Activated T-cell treated with anti-CD3 and anti-CD28 coated beads, Interleukin-2, amount 50 U/mL, for 1 hour (primary cell): ENCODE data around the gene CEP135.
"Not testable (repeated sequence)": the region's sequence is repeated elsewhere in the genome, so short reads cannot be mapped to it uniquely, and the experiment has no call there.

Experiments used
- DNase-seq: peaks from one replicate; pipeline ENCODE4 v3.0.0-alpha.2; 2020

The CEP135 gene, protein sequence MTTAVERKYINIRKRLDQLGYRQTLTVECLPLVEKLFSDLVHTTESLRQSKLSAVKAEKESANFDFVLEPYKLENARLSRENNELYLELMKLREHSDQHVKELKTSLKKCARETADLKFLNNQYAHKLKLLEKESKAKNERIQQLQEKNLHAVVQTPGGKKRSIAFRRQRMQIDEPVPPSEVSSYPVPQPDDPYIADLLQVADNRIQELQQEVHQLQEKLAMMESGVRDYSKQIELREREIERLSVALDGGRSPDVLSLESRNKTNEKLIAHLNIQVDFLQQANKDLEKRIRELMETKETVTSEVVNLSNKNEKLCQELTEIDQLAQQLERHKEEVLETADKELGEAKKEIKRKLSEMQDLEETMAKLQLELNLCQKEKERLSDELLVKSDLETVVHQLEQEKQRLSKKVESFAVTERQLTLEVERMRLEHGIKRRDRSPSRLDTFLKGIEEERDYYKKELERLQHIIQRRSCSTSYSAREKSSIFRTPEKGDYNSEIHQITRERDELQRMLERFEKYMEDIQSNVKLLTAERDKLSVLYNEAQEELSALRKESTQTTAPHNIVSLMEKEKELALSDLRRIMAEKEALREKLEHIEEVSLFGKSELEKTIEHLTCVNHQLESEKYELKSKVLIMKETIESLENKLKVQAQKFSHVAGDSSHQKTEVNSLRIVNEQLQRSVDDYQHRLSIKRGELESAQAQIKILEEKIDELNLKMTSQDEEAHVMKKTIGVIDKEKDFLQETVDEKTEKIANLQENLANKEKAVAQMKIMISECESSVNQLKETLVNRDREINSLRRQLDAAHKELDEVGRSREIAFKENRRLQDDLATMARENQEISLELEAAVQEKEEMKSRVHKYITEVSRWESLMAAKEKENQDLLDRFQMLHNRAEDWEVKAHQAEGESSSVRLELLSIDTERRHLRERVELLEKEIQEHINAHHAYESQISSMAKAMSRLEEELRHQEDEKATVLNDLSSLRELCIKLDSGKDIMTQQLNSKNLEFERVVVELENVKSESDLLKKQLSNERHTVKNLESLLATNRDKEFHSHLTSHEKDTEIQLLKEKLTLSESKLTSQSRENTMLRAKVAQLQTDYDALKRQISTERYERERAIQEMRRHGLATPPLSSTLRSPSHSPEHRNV

DNA sequence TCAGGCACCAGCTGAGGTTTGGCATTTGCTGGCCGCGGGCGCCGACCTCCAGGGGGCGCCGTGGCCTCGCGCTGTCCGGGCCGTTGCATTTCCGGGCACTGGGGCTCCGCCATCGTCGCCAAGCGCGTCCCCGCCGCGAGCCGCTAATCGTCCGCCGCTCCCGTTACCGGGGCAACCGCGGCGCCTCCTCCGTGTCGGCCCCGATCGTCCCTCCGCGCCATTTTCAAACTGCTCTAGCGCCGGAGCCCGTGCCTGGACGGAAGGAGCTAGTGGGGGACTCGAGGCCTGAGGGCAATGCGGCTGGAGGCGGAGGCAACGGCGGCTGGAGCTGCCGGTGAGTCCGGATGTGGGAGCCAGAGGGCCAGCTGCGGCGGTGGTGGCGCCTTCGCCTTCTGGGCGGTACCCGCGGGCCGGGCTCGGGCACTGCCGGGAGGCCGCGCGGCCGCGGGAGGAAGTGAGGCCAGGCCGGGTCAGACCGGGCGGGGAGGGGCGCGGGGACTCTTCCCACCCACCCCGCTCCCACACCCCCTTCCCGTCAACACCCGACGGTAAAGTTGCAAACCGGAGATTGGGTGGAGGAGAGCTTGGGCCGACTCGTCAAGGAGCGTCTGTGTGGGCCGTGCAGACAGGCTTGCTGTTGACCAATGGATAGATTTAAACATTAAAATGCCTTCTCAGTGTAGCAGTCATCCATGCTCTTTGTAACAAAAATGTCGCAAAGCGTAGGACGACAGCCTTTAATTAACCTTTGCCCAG, at the start of gene CEP135:
TSS of gene CEP135 (plus strand) at position 220 of the 756 bp plus-strand sequence. CDS start 3,186 bp downstream, outside the sequence.
- DNase-seq = peak; percentile 92

DNA sequence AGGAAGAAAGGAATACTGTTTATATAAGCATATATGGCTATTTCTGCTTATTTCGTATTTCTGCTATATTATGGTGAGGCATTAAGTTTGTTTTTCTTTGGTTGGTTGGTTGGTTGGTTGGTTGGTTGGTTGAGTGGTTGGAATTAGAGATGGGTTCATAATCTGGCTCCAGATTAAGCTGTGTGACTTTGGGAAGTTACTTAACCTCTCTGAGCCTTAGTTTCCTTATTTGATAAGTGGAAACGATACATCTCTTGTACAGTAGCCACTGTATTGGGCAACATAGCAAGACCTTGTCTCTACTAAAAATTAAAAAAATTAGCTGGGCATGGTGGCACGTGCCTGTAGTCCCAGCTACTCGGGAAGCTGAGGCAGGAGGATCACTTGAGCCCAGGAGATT, 46.1 kb upstream of the CEP135 start:
- no peak for DNase-seq

DNA sequence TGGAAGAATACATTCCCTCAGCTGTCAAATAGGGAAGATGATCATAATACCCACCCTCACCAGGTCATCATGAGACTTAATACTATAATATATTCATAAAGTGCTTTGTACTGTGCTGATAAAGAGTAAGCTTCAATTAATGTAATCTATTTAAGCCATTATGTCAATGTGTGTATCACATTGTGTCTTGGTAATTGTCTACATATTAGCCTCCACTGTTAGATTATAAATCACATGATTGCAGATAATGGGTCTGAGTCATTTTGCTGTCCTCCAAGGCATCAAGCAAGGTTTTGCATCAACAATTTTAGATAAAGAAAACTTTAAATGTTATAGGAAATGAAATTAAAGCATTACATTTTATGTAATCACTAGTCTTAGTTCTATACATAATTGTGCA, 45.2 kb upstream of the CEP135 start:
- no peak for DNase-seq

DNA sequence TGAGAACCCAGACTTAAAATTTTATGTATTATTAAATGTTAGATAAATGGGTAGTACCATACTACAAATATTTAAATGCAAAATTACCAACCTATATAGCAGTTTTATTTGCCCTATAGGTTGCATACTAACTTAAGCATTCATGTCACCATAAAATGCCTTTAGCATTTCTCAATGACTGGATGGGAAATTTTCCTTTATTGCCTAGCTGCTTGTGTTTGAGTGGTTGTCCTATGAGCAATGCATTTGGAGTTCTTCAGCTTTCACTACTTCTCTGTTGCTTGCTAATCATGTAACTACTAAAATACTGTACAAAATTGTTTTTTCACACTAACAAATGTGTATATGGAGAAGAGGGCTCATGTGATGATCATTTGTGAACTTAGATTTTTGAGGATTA, 44.2 kb upstream of the CEP135 start:
- no peak for DNase-seq

DNA sequence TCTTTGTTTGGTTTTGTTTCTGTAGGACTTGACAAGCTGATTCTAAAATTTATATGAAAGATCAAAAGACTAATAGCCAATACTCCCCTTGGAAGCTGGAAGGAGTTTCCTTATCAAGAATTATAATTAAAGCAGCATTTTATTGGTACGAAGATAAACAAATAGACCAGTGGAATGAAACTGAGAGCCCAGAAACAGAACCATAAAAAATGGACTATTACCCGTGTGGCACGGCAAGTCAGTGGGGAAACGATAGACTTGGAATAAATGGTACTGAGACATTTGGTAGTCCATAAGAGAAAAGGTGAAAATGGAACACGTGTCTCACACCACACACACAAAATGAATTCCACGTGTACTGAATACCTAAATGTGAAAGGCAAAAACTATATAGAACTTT, 42.4 kb upstream of the CEP135 start:
- no peak for DNase-seq

DNA sequence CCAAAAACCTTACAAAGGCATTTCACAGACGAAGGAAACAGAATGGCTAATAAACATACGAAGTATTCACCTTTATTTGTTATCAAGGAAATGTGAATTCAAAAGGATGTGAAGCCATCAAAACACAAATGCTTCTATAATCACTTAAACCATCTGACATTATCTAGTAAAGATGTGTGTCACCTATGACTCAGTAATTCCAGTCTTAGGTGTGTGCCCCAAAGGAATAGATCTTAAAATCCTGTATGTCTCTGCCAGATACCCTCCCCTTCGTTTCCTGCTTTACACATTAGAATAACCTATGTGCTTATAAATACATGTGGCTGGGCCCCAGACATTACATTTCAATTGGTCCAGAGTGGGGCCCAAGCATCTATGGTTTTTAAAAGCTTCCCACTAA, 41.8 kb upstream of the CEP135 start:
- DNase-seq = no peak

DNA sequence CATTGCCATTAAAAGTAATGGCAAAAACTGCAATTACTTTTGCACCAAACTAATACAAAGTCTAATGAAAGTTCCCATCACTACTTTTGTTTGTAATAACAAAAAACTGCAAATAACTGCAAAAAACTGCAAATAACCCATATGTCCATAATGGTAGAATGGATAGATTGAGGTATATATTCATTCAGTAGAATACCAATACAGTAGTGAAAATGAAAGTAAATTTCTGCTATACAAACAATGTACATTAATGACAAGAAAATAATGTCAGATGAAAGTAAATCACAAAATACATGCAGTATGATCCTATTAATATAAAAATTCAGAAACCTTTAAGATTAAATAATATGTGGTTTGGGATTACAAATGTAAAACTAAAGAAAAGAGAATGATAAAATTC, 41.3 kb upstream of the CEP135 start:
- no peak for DNase-seq

DNA sequence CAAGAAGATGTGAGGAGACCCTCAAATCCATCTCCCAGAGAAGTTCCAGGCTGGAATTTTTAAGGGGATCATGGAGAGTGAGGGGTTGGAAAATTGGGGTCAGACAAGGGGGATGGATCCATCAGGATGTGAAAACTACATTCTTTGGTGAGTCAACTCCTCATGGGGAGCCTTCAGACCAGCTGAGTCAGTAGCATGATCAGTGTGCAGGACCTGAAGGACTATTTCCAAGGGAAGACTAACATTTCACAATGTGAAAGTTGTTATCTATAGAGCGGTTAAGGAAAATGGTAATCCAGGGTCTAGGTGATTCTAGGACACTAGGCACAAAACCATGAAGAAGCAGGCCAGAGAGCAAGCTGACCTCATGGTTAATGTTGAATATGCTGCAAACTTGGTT, 38.6 kb upstream of the CEP135 start:
- no peak for DNase-seq

DNA sequence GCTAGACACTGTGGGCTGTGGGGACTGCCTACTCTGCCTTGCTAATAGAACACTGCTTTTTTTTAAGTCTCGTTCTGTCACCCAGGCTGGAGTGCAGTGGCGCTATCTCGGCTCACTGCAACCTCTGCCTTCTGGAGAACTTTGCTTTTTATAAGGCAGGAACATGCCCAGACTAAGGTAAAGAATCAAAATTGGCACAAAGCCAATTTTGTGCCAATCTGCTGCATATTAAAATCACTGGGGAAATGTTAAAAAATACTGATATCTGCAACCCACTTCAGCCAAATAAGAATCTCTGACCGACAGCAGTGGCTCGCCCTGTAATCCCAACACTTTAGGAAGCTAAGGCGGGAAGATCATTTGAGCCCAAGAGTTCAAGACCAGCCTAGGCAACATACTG, 36.5 kb upstream of the CEP135 start:
- DNase-seq = no peak

DNA sequence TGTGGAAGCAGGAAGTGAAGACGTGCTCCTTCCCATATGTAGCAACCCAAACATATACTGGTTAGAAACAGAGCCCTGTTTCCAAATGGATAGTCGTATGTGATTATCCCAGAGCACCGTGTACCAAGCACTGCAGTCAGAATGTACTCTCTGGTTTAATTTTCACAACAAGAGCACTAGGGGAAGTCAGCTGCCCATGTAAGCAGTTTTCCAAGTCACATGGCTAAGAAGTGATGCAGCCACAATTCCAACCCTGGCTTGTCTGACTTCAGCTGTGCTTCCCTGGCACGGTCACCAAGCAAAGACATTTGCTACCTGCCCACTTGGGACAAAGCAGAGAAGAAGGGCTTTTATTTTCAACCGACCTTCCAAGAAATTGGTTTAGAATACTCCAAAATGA, 28.2 kb upstream of the CEP135 start:
- no peak for DNase-seq

DNA sequence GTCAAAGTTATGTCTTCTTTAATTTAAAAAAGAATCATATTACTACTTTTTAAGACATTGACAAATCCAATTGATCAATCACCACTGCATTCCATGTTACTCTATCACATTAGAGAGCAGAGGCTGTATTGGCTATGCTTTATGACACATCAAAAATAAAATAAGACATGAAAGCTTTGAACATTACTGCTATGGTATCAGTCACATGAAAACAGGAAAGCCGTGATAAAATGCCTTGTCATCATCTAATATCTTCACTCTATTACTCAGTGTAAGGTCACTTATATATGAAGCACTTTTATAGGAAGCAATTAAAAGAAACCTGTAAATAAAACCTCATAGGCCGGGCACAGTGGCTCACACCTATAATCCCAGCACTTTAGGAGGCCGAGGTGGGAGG, 27.7 kb upstream of the CEP135 start:
- DNase-seq = no peak

DNA sequence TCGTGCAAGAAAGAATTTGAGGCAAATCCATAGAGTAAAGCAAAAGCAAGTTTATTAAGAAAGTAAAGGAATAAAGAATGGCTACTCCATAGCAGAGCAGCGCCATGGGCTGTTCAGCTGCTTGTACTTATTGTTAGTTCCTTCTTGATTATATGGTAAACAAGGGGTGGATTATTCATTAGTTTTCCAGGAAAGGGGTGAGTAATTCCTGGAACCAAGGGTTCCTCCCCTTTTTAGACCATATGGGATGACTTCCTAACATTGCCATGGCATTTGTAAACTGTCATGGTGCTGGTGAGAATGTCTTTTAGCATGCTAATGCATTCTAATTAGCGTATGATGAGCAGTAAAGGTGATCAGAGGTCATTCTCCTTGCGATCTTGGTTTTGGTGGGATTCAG, 23.5 kb upstream of the CEP135 start:
- no peak for DNase-seq

DNA sequence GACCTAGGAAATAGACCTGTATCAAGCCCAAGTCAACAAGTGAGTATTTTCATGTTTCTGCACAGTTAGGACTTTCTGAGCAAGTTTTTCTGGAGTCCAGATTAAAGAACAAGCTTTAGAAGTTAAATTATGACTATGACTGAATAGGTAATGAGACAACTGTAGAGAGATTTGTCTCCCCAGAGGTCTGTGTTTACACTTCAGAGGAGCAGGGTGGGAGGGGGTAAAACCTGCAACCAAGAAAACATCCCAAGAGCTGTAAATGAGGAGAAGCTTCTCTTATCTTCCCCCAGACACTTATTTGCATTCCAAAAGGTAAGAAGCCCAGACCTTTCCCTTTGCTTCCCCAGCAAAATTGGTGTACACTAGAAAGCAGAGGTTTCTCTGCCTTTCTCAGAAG, 22.1 kb upstream of the CEP135 start:
- DNase-seq = no peak

DNA sequence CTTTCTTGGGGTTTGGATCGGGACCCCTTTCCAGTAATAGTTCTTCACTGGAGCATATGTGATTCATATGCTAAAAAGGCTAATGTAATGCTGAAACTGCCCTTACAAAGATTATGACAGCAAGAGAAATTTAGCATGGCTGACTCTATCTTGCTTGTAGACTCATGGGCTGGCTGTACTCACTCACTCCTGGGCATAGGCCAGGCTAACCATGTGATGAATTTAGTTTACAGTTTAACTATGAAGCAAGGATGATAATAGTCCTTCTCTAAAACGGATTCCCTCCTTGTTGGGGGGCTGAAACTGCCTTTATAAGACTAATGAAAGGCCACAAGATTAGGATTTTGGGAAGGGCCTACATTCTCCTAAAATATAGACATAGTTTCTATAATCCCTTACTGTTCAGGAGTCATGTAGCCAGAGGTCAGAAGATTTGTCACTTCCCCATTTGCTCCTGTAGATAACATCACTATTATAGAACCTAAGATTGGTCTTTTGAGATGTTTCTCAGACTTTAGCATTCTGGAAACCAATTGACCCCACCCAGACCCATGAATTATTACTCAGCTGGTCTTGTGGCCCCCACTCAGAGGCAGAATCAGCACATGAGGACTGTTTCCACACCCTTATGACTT, 20.8 kb upstream of the CEP135 start:
- DNase-seq = no peak

DNA sequence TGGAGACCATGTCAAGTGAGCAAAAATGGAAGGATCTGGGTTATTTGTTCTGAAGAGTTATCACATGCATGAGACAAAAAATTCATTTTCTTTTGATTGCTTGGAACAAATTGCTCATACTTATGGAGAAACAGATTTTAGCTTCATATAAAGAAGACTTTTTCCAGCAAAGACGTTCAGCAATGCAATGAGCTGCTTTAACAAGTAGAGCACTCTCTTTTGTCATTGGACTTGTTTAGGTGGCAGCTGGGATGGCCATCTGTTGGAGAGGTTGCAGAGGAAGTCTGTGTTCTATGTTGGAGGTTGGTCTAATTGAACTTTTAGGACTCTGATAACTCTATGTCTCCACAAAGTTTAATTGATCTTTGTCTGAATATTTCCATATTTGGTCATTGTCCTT, 19.9 kb upstream of the CEP135 start:
- DNase-seq = no peak

DNA sequence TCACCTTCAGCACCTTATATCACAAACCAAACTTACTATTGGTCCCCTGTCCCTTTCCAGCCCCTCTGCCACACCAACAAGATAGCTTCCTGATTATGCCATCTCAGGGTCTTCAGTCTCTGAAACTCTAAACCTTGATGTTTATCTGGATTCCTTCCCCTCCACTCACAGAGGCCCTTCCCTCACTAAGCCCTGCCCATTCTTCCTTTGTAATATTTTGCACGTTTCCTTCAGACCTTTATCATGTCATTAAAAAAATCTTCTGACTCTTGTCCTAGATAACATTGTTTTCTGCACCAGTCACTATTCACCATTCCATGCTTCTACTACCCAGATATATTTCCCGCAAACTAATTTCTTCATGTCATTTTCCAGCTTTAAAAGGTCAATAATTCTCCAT, 17.7 kb upstream of the CEP135 start:
- no peak for DNase-seq

DNA sequence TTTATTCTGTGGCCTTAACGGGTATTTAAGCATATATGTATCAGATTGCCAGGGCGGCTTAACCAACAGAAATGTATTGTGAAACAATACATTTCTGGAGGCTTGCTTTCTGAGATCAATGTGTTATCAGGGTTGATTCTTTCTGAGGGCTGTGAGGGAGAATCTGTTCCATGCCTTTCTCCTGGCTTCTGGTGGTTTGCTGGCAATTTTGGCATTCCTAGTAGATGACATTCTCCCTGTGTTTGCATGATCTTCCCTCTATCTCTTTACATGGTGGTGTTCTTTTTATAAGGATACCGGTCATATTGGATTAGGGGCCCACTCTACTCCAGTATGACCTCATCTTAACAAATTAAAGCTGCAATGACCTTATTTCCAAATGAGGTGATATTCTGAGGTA, 16.9 kb upstream of the CEP135 start:
- DNase-seq = no peak

DNA sequence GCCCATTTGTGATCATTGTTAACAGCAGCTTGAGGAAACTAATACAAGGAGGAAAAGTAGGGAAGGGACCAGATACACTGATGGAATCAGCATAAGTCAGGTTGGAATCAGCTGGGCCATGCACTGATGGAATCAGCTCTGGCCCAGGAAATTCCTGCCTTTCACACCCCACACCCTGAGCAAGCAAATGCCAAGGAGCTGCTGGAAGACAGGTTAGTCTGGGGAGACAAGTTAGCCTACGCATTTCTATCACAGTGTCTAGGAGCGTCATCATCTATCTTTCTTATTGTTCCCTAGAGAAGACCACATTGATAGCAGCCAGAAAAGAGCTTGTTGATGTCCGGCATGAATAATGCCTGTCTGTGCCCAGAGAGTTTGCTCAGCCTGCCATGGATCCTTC, 16.2 kb upstream of the CEP135 start:
- no peak for DNase-seq

DNA sequence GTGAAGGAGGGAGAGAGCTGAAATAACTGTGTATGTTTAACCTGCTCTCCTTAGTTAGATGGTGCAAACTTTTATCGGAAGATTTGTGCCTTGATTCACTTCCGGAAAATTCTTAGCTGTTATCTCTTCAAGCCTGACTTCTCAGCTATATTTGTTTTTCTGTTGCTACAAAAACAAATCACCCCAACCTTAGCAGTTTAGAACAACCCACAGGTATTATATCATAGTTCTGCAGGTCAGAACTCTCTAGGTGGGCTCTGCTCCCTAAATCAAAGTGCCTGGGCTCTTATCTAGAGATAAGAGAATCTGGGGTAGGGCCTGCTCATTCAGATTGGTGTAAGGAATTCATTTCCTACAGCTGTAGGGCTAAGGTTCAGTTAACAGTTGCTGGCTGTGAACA, 15.1 kb upstream of the CEP135 start:
- DNase-seq = no peak

DNA sequence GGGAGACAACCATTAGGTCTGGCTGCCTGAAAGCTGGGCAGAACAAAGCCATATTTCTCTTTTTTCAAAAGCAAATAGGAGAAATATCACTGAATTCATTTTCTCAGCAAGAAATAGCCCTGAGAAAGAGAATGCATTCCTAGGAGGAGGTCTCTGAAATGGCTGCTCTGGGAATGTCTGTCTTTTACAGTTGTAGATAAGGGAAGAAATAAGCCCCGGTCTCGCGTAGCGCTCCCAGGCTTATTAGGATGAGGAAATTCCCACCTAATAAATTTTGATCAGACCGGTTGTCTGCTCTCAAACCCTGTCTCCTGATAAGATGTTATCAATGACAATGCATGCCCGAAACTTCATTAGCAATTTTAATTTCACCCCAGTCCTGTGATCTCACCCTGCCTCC, 12.8 kb upstream of the CEP135 start:
- DNase-seq = not testable (repeated sequence)

DNA sequence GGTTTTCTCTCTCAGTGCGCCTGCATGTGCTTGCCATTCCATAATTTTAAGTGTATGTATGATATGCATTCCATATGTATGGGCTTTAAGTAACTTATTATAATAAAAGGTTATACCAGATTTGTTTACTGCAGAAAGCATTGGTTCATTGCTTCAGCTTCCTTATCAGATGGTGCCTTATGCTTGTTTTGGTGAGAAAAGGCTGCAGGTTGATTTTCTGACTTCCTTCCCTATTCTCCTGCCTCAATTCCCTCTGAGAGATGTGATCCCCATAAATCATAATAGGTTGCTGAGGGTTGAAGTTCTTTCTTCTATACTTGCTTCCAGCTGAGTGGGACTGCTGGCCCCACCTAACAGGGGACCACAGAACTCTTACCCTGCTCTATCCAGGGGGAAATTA, 10.3 kb upstream of the CEP135 start:
- no peak for DNase-seq

DNA sequence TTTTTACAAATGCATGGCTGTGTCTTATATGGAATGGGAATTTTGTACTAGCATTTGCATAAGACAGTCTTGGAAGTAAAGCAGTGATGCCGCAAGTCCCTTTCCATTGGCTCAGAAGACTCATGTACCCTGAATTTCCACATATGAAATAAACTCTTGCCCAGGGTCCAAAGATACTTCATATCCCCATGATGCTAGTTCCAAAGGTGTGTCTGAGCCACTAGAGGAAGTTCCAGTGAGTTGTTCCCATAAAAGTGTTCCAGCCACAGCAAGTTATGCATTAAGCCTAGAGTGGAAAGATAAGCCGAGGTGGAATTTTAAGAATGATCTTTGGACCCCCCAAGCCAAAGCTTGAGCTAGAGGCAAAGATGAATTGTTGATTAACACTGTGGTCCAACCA, 9.3 kb upstream of the CEP135 start:
- DNase-seq = no peak
